ENCODE results near the gene UPB1.

The UPB1 gene

DNA sequence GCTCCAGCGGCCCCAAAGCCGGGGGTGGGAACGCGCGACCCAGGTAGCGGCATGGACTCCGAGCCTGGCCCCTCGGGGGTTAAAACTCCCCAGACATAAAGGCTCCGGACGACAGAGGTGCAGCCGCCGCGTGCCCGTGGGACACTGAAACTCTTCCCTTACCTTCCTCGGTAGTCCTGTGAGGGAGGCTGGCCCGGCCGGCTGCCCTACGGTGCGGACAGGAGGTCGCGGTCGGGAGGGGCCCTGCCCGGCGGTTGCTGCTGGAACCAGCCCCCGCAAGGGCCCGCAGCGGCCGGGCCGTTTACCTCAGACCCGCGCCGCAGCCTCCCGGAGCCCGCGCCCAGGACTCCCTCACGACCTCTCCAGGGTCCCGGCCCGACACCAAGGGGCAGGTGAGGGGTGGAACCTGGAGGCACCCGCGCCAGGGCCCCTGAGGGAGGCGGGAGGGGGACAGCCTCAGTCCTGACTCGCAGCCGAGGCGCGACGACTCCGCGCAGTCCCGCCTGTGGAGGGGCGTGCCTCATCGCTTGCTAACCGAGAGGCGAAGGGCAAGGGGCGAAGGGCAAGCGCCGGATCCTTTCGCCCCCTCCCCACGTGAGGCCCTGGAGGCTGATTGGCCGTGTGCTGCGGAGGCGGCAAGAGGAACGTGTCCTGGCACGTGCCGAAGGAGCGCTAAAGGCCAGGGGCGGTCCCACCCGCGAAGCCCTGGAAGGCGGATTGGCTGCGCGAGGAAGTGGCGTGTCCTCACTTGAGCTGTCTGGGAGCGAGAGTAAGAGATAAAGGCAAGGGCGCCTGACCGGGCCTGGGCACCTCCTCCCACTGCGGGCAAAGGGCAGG is at the start of gene UPB1:
Gene UPB1 (plus strand): TSS at position 805 of the 837 bp plus-strand sequence. CDS start 72 bp downstream, outside the sequence.
- Histone ChIP-seq H3K4me3 (ENCODE audit: low read length) (no peak within 1 kb of the TSS), H3F3A (ENCODE audit: control insufficient read depth, insufficient read depth) (no peaks in the 10 kb centered on the region), H3K4me1 (ENCODE audit: control insufficient read depth, low read length) (no peaks in the 10 kb centered on the region), H3K4me2 (ENCODE audit: low read length) (no peak within 1 kb of the TSS), H3K9me2 (replicated peaks; ENCODE audit: control insufficient read depth, low read length) (no peaks in the 10 kb centered on the region), H3K27ac (ENCODE audit: low read depth, low read length) (no peak within 1 kb of the TSS), H3K36me3 (ENCODE audit: control insufficient read depth, low read length) (no peaks in the 10 kb centered on the region), H3K27me3 (ENCODE audit: control insufficient read depth, low read length) (peaks cover 4% of the 10 kb centered on the region), H3K79me2 (ENCODE audit: control insufficient read depth, low read length) (no peaks in the 10 kb centered on the region), H4K20me1 (ENCODE audit: control insufficient read depth, insufficient read depth, low read depth, low read length) (no peaks in the 10 kb centered on the region), H3K9me3 (ENCODE audit: control insufficient read depth, insufficient read depth, low read length) (no peaks in the 10 kb centered on the region)
- TF ChIP-seq EZH2phosphoT487 (IDR thresholded peaks at IDR 0.05; ENCODE audit: borderline replicate concordance, low read length) = no peak
- TF ChIP-seq, protein P1, sequence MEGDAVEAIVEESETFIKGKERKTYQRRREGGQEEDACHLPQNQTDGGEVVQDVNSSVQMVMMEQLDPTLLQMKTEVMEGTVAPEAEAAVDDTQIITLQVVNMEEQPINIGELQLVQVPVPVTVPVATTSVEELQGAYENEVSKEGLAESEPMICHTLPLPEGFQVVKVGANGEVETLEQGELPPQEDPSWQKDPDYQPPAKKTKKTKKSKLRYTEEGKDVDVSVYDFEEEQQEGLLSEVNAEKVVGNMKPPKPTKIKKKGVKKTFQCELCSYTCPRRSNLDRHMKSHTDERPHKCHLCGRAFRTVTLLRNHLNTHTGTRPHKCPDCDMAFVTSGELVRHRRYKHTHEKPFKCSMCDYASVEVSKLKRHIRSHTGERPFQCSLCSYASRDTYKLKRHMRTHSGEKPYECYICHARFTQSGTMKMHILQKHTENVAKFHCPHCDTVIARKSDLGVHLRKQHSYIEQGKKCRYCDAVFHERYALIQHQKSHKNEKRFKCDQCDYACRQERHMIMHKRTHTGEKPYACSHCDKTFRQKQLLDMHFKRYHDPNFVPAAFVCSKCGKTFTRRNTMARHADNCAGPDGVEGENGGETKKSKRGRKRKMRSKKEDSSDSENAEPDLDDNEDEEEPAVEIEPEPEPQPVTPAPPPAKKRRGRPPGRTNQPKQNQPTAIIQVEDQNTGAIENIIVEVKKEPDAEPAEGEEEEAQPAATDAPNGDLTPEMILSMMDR (IDR thresholded peaks at IDR 0.05; ENCODE audit: low read depth, low read length, poor library complexity, severe bottlenecking) = no peak

GRCh38 chr22:24445481-24446259 is 49.5 kb upstream of the UPB1 start:
- Histone ChIP-seq H3K4me1 (ENCODE audit: control insufficient read depth, low read length) (peaks cover 22% of the 10 kb centered on the region), H3K4me2 (ENCODE audit: low read length) (no peak overlapping the region), H3K27me3 (ENCODE audit: control insufficient read depth, low read length) (no peaks in the 10 kb centered on the region), H3K4me3 (ENCODE audit: low read length) (no peak overlapping the region), H3K27ac (ENCODE audit: low read depth, low read length) (no peak overlapping the region), H3K36me3 (ENCODE audit: control insufficient read depth, low read length) (peaks cover 34% of the 10 kb centered on the region), H3K9me3 (ENCODE audit: control insufficient read depth, insufficient read depth, low read length) (no peaks in the 10 kb centered on the region), H4K20me1 (ENCODE audit: control insufficient read depth, insufficient read depth, low read depth, low read length) (no peaks in the 10 kb centered on the region), H3K79me2 (ENCODE audit: control insufficient read depth, low read length) (0 out of 2 replicates have a peak, but pooled peaks cover 2% of the 10 kb centered on the region), H3F3A (ENCODE audit: control insufficient read depth, insufficient read depth) (no peaks in the 10 kb centered on the region), H3K9me2 (replicated peaks; ENCODE audit: control insufficient read depth, low read length) (no peaks in the 10 kb centered on the region)
- TF ChIP-seq EZH2phosphoT487 (IDR thresholded peaks at IDR 0.05; ENCODE audit: borderline replicate concordance, low read length) = no peak
- TF ChIP-seq, protein P1 (IDR thresholded peaks at IDR 0.05; ENCODE audit: low read depth, low read length, poor library complexity, severe bottlenecking) = no peak

DNA sequence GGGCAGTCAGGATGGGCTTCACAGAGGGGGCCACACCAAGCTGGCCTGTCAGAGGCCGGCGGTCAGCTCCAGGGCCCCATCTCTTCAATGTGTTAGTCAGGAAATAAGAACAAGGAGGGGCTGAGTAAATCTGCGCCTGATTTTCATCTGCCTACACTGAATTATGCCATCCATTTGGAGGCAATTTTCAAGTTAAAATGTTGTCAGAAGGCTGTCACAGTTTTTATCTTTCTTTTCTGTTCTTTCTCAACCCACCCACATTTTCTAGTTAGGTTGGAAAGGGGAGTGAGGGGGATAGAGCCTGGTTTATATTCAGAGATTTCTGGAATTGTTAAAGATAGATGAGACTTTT is 48.9 kb upstream of the UPB1 start:
- no peak for TF ChIP-seq EZH2phosphoT487 (IDR thresholded peaks at IDR 0.05; ENCODE audit: borderline replicate concordance, low read length)
- TF ChIP-seq, protein P1 (IDR thresholded peaks at IDR 0.05; ENCODE audit: low read depth, low read length, poor library complexity, severe bottlenecking) = no peak
- Histone ChIP-seq H3K4me2 (ENCODE audit: low read length) (no peak overlapping the region), H3K27ac (ENCODE audit: low read depth, low read length) (no peak overlapping the region), H3K79me2 (ENCODE audit: control insufficient read depth, low read length) (0 out of 2 replicates have a peak, but pooled peaks cover 2% of the 10 kb centered on the region), H3K9me3 (ENCODE audit: control insufficient read depth, insufficient read depth, low read length) (peaks cover 3% of the 10 kb centered on the region; the same call in 1 of the 2 replicates), H3K4me3 (ENCODE audit: low read length) (no peak overlapping the region), H3K9me2 (replicated peaks; ENCODE audit: control insufficient read depth, low read length) (no peaks in the 10 kb centered on the region), H3K27me3 (ENCODE audit: control insufficient read depth, low read length) (no peaks in the 10 kb centered on the region), H3K36me3 (ENCODE audit: control insufficient read depth, low read length) (peaks cover 32% of the 10 kb centered on the region), H3K4me1 (ENCODE audit: control insufficient read depth, low read length) (peaks cover 28% of the 10 kb centered on the region), H3F3A (ENCODE audit: control insufficient read depth, insufficient read depth) (no peaks in the 10 kb centered on the region), H4K20me1 (ENCODE audit: control insufficient read depth, insufficient read depth, low read depth, low read length) (no peaks in the 10 kb centered on the region)

Data from DOHH2 (cell line).